ENCODE results near the gene OR6Y1. TPM values are rescaled to one million over a fixed set of nuclear protein-coding genes. Genes with fewer than 3 reads are reported as not detected.
A peak's percentile ranks its signal among the peaks of the same experiment; 100 is the strongest.

Gene OR6Y1
- total RNA-seq, 4 donors from 2014 or later, result not detected

- 67% methylated on average over 1 of the region's 1 CpG for WGBS
- intact Hi-C loops (cut with DNase I), result no loop called here
- no peaks in the 10 kb centered on the region for H3K4me1 ChIP-seq
- no peaks in the 10 kb centered on the region for H3K36me3 ChIP-seq
- DNase-seq (ENCODE audit: extremely low spot score), result no peak
- H3K27me3 ChIP-seq, result no peaks in the 10 kb centered on the region
- no peak for TF ChIP-seq POLR2A (IDR thresholded peaks at IDR 0.05; ENCODE audit: low read depth)
- TF ChIP-seq, protein P1, sequence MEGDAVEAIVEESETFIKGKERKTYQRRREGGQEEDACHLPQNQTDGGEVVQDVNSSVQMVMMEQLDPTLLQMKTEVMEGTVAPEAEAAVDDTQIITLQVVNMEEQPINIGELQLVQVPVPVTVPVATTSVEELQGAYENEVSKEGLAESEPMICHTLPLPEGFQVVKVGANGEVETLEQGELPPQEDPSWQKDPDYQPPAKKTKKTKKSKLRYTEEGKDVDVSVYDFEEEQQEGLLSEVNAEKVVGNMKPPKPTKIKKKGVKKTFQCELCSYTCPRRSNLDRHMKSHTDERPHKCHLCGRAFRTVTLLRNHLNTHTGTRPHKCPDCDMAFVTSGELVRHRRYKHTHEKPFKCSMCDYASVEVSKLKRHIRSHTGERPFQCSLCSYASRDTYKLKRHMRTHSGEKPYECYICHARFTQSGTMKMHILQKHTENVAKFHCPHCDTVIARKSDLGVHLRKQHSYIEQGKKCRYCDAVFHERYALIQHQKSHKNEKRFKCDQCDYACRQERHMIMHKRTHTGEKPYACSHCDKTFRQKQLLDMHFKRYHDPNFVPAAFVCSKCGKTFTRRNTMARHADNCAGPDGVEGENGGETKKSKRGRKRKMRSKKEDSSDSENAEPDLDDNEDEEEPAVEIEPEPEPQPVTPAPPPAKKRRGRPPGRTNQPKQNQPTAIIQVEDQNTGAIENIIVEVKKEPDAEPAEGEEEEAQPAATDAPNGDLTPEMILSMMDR (IDR thresholded peaks at IDR 0.05), result peak in 1 of 3 experiments; percentile 22
- no peak overlapping the region for H3K27ac ChIP-seq (replicated peaks in 1 of 4)
- peaks cover 0 to 8% (median 2%) of the 10 kb centered on the region in 4 donors for H3K9me3 ChIP-seq
- no peak overlapping the region for H3K4me3 ChIP-seq
Measured at GRCh38 chr1:158506369-158506987, 47.7 kb downstream of the OR6Y1 start.

- Histone ChIP-seq H3K27ac (replicated peaks in 1 of 4) (no peak overlapping the region), H3K4me1 (no peaks in the 10 kb centered on the region), H3K27me3 (peaks cover 0 to 5% (median 0%) of the 10 kb centered on the region in 4 donors), H3K9me3 (no peaks in the 10 kb centered on the region), H3K4me3 (no peak overlapping the region), H3K36me3 (no peaks in the 10 kb centered on the region)
- WGBS, result 29% methylated on average over 2 of the region's 2 CpGs
- no peak for DNase-seq (ENCODE audit: extremely low spot score)
- no peak for TF ChIP-seq POLR2AphosphoS5 (IDR thresholded peaks at IDR 0.05)
- no peak for TF ChIP-seq POLR2A (IDR thresholded peaks at IDR 0.05; ENCODE audit: low read depth)
- TF ChIP-seq, protein P1 (IDR thresholded peaks at IDR 0.05), result peak in 1 of 3 experiments; percentile 7
- TF ChIP-seq EP300 (IDR thresholded peaks at IDR 0.05), result no peak
- intact Hi-C loops (cut with DNase I), result no loop called here
Measured at GRCh38 chr1:158496374-158496773, 57.8 kb downstream of the OR6Y1 start.

GRCh38 chr1:158494796-158495195, 59.4 kb downstream of the OR6Y1 start:
- WGBS, result 22% methylated on average over 2 of the region's 2 CpGs
- no peaks in the 10 kb centered on the region for H3K9me3 ChIP-seq
- no peaks in the 10 kb centered on the region for H3K36me3 ChIP-seq
- H3K27me3 ChIP-seq, result no peaks in the 10 kb centered on the region
- intact Hi-C loops (cut with DNase I), result no loop called here
- no peaks in the 10 kb centered on the region for H3K4me1 ChIP-seq
- H3K4me3 ChIP-seq, result no peak overlapping the region
- no peak for DNase-seq (ENCODE audit: extremely low spot score)
- H3K27ac ChIP-seq (replicated peaks in 1 of 4), result no peak overlapping the region
- no peak for TF ChIP-seq EP300 (IDR thresholded peaks at IDR 0.05)
- TF ChIP-seq POLR2A (IDR thresholded peaks at IDR 0.05; ENCODE audit: low read depth), result no peak
- no peak for TF ChIP-seq POLR2AphosphoS5 (IDR thresholded peaks at IDR 0.05)
- TF ChIP-seq, protein P1 (IDR thresholded peaks at IDR 0.05), result no peak

Other genes starting within 250 kb of the OR6Y1 start
- not detected for gene CD1B, start 222.9 kb downstream of the OR6Y1 start, total RNA-seq
- gene CD1E, start 200.5 kb downstream of the OR6Y1 start, total RNA-seq, result under 1 TPM in 2 of 4 donors, not detected in 2; 0.23 to 0.99 TPM
- gene OR10T2, start 154.9 kb downstream of the OR6Y1 start, total RNA-seq, result not detected
- gene OR10K2, start 128.2 kb downstream of the OR6Y1 start, total RNA-seq, result not detected
- gene OR10K1, start 92.6 kb downstream of the OR6Y1 start, total RNA-seq, result not detected
- gene OR10R2, start 82.2 kb downstream of the OR6Y1 start, total RNA-seq, result not detected
- not detected for gene OR6P1, start 16.2 kb upstream of the OR6Y1 start, total RNA-seq
- gene OR10X1, start 25.5 kb upstream of the OR6Y1 start, total RNA-seq, result not detected
- gene OR10Z1, start 50.9 kb upstream of the OR6Y1 start, total RNA-seq, result not detected
- 1 to 10 TPM in 1 of 4 donors, under 1 TPM in 2, not detected in 1; 0.06 to 2.5 (median 0.33) TPM for gene SPTA1, start 132.3 kb upstream of the OR6Y1 start, total RNA-seq
- not detected for gene OR6K2, start 146.2 kb upstream of the OR6Y1 start, total RNA-seq
- not detected for gene OR6K3, start 166.3 kb upstream of the OR6Y1 start, total RNA-seq
- not detected for gene OR6K6, start 200.3 kb upstream of the OR6Y1 start, total RNA-seq
- not detected for gene OR6N1, start 217.8 kb upstream of the OR6Y1 start, total RNA-seq
- gene OR6N2, start 226.8 kb upstream of the OR6Y1 start, total RNA-seq, result not detected